IPS-15b (cell line): ENCODE data around the gene MAML3.

ENCODE experiments used
- H3K27me3 ChIP-seq: one replicate; pipeline ENCODE4 v1.6.1; 2013; ENCODE audit warnings: low read length; ENCODE audit not compliant: control insufficient read depth, insufficient read depth
- H3K36me3 ChIP-seq: one replicate; pipeline ENCODE4 v1.6.1; 2013; ENCODE audit warnings: low read length; ENCODE audit not compliant: control insufficient read depth, insufficient read depth
- H3K4me1 ChIP-seq: one replicate; pipeline ENCODE4 v1.6.1; 2013; ENCODE audit warnings: mild to moderate bottlenecking, low read length; ENCODE audit not compliant: control insufficient read depth, insufficient read depth
- H3K4me3 ChIP-seq: one replicate; pipeline ENCODE4 v1.5.1; 2013; ENCODE audit warnings: low read depth, low read length
- H3K9ac ChIP-seq: one replicate; pipeline ENCODE4 v1.6.1; 2013; ENCODE audit warnings: low read depth, mild to moderate bottlenecking, low read length
- H3K9me3 ChIP-seq: one replicate; pipeline ENCODE4 v1.6.1; 2013; ENCODE audit warnings: mild to moderate bottlenecking, low read length; ENCODE audit not compliant: control insufficient read depth, insufficient read depth

The MAML3 gene

DNA sequence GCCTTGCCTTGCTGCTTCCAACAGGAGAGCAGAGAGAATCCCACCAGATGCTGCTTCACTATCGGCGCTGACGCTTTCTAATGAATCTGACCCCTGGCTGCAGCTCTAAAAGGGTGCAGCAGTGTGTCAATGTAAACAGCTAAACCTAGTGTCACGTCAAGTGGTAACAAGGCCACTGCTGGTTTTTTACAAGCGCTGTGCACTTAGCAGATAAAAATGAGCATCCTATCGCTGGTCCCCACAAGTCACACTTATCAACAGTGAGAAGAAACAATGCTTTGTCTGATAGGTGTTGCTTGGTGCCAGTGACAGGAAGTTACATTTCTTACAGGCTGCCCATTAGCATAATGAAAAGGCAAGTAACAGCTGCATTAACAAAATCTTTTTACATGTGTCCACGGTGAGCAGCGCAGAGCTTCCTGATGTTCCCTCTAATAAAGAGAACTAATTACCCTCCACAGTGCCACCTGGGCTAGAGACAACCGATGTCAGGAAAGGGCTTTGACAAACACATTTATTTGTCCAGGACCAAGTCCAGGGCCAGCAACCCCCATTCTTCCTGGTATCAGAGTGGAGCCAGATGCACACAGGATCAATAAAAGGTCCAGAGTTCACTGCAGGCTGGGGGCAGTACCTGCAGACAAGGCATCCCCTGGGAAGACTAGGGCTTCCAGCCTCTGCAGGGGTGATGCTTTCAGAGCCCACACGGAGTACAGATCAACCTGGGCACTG lies 312.4 kb downstream of the MAML3 start:
- H3K9me3 ChIP-seq, result no peaks in the 10 kb centered on the region
- no peaks in the 10 kb centered on the region for H3K4me1 ChIP-seq
- no peaks in the 10 kb centered on the region for H3K36me3 ChIP-seq
- H3K4me3 ChIP-seq, result no peak overlapping the region
- no peaks in the 10 kb centered on the region for H3K27me3 ChIP-seq
- H3K9ac ChIP-seq, result no peak overlapping the region

GRCh38 chr4:139840773-139841172 lies 313.2 kb downstream of the MAML3 start:
- Histone ChIP-seq H3K4me1 (no peaks in the 10 kb centered on the region), H3K4me3 (no peak overlapping the region), H3K27me3 (no peaks in the 10 kb centered on the region), H3K9ac (no peak overlapping the region), H3K9me3 (no peaks in the 10 kb centered on the region), H3K36me3 (no peaks in the 10 kb centered on the region)

DNA sequence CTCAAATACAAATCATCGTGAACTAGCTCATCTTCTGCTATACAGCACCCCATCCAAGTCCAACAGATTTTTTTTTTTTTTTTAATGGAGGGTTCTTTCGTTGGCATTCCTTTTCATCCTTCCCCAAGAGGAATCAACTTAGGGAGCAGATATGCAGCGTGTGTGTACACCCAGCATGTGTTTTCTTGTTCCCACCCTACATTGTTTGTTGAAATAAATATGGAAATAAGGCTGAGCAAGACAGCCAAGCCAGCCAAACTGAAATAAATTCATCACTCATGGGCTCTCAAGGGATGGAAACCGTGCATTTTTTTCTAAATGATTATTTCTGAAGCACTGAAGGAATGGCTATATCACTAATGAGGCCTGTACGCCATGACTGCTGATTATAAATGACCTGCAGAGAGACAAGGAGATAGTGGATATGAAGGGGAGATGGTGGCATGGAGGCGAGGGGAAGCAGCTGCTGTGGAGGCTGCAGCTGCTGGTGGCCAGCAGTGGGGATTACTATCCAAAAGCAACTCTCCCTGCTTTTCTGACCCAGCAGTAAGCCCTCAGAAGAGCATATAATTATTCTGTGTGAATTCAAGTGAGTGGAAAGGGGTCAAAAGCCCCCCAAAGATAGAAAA lies 314.5 kb downstream of the MAML3 start:
- Histone ChIP-seq H3K9me3 (no peaks in the 10 kb centered on the region), H3K36me3 (no peaks in the 10 kb centered on the region), H3K4me1 (no peaks in the 10 kb centered on the region), H3K9ac (no peak overlapping the region), H3K4me3 (no peak overlapping the region), H3K27me3 (no peaks in the 10 kb centered on the region)

- no peaks in the 10 kb centered on the region for H3K36me3 ChIP-seq
- H3K4me3 ChIP-seq, result no peak overlapping the region
- H3K9me3 ChIP-seq, result no peaks in the 10 kb centered on the region
- no peaks in the 10 kb centered on the region for H3K27me3 ChIP-seq
- H3K4me1 ChIP-seq, result no peaks in the 10 kb centered on the region
- no peak overlapping the region for H3K9ac ChIP-seq
Observed at GRCh38 chr4:139838811-139839210, 315.2 kb downstream of the MAML3 start.

DNA sequence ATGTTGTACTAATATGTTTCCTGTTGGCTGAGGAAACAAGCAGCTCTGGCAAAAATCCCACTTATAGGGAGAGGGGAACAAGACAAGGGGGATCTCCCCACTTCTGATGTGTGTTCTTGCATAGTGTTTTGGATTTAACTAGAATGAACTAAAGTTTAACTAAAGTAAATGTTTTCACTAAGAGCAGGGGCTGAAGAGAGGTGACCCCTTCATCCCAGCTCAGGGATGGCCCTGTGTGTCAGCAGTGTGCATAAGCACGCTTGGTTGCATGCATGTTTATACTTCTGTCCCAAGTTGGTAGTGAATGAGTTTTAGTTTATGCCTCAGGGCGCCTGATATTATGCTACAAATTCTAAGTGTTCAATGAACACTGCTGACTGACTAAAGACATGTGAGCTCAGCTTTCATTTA lies 319.0 kb downstream of the MAML3 start:
- H3K4me3 ChIP-seq, result no peak overlapping the region
- H3K27me3 ChIP-seq, result no peaks in the 10 kb centered on the region
- H3K4me1 ChIP-seq, result peaks cover 2% of the 10 kb centered on the region
- H3K9ac ChIP-seq, result no peak overlapping the region
- H3K36me3 ChIP-seq, result no peaks in the 10 kb centered on the region
- H3K9me3 ChIP-seq, result no peaks in the 10 kb centered on the region

DNA sequence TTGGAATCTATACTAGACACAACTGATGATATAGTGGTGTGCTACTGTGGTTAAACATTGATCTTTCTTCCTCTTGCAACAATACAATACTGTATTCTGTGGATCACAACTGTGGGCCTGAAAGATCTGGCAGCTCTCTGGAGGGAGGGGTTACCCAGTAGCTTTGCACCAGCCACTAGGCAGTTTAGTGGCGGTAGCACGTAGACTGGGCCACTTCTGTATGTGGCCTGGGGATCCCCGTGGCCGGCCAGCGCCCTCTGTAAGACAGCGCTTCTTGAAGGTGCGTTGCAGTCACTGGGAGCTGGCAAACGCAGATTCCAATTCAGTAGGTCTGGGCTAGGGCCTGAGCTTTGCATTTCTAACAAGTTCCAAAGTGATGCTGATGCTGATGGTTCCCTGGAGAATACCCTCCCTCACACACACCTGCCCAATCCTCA lies 319.7 kb downstream of the MAML3 start:
- peaks cover 2% of the 10 kb centered on the region for H3K4me1 ChIP-seq
- H3K4me3 ChIP-seq, result no peak overlapping the region
- H3K36me3 ChIP-seq, result no peaks in the 10 kb centered on the region
- H3K9me3 ChIP-seq, result no peaks in the 10 kb centered on the region
- no peaks in the 10 kb centered on the region for H3K27me3 ChIP-seq
- no peak overlapping the region for H3K9ac ChIP-seq

DNA sequence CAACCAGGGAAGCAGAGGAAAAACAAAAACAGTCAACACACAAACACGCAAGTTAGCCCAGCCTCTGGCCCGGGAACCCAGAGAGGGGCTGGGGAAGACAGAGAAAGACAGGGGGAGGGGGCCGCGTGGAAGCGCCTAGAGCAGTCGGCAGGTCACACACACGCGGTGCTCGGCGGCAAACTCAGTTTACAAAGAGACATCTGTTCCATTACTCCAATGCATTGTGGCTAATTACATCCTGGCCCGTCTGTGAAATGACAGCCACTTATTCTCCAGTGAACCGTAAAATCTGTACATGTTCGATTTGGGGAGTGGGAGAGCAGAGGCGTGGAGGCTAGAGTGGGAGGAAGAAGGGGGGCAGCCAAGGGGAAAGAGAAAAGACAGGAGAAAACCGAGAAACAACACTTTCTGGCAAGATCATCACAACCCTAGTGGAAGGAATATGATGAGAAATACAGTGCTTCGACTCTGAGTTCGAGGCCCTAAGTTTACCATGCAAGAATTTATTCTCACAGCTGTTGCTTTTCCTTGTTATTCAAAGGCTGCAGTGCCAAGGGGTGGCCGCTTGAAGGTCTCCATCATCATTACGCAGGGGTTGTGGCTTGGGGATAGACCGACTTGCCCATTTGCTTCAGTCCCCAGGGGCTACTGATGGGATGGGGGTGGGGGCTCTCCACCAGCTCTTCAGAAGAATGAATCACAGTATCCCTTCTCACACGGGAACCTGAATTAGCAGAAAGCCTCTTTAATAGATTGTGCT lies 320.7 kb downstream of the MAML3 start:
- Histone ChIP-seq H3K4me1 (peaks cover 2% of the 10 kb centered on the region), H3K9ac (no peak overlapping the region), H3K36me3 (no peaks in the 10 kb centered on the region), H3K9me3 (no peaks in the 10 kb centered on the region), H3K27me3 (no peaks in the 10 kb centered on the region), H3K4me3 (no peak overlapping the region)

DNA sequence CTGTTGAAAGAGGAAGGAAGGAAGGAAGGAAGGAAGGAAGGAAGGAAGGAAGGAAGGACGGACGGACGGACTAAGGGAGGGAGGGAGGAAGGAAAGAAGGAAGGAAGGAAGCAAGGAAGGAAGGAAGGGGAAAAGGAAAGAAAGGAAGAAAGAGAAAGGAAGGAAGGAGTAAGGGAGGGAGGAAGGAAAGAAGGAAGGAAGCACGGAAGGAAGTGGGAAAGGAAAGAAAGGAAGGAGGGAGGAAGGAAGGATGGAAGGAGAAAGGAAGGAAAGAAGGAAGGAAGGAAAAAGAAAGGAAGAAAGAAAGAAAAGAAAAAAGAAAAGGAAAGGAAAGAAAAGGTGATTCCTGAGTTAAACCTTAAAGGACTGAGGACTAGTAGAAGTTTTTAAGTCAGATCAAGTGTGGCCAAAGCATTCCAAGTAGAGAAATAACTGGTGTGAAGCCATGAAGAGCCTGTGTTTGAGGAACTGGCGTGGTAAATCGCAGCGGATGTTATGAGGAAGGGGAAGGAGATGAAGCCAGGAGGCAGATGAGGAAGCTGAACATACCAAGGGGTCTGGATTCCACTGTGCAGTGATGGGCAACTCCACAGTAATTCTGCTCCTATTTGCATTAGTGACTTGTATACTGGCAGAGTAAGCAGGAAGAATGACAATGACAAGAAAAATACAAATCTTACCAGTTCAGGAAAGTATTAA lies 324.9 kb downstream of the MAML3 start:
- H3K4me1 ChIP-seq, result peaks cover 29% of the 10 kb centered on the region
- H3K36me3 ChIP-seq, result no peaks in the 10 kb centered on the region
- H3K9me3 ChIP-seq, result no peaks in the 10 kb centered on the region
- H3K4me3 ChIP-seq, result no peak overlapping the region
- H3K27me3 ChIP-seq, result no peaks in the 10 kb centered on the region
- no peak overlapping the region for H3K9ac ChIP-seq

DNA sequence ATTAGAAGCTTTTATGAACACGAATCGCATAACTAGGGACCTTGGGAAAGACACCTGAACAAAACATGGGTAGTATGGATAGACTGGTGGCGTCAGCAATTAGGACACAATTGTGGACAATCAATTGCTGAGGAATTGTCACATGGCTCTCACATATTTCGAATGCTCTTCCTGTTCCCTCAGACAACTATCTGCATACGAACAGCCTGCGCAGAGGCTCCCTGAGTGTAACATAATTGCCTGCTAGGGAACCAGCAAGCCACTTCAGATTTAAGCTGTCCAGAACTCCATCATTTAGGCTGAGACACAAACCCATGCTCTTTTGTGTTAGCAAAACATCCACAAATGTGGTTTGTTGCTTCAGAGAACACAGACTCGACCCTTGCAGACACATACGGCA lies 327.6 kb downstream of the MAML3 start:
- Histone ChIP-seq H3K27me3 (no peaks in the 10 kb centered on the region), H3K36me3 (no peaks in the 10 kb centered on the region), H3K4me3 (no peak overlapping the region), H3K9me3 (no peaks in the 10 kb centered on the region), H3K4me1 (peaks cover 34% of the 10 kb centered on the region), H3K9ac (no peak overlapping the region)

DNA sequence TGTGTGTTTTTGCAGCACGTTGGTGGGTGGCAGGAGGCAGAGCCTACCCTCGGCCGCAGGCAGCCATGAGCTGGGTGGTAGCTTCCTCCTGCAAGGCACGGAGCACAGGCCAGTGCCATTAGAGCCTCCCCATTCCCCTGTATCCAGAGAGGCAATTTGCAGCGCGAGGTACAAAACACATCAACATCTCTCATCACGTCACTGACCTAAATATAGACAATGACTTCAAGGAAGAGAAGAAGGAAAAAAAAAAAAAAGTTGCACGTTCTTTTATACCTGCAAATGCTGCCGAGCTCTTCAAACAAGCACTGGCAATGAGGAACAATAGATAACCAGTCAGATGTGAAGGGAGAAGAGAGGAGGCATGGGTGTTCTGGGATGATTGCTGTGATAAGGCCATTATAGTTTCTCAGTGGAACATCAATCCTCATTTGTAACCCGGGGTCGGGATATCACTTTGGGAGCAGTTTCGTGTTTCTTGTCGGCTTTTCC lies 328.4 kb downstream of the MAML3 start:
- peak overlapping the region; percentile 56 for H3K9ac ChIP-seq
- no peaks in the 10 kb centered on the region for H3K36me3 ChIP-seq
- peaks cover 2% of the 10 kb centered on the region for H3K9me3 ChIP-seq
- no peaks in the 10 kb centered on the region for H3K27me3 ChIP-seq
- H3K4me1 ChIP-seq, result peaks cover 34% of the 10 kb centered on the region
- peak overlapping the region; percentile 39 for H3K4me3 ChIP-seq

- Histone ChIP-seq H3K4me3 (peak overlapping the region; percentile 39), H3K27me3 (no peaks in the 10 kb centered on the region), H3K4me1 (peaks cover 34% of the 10 kb centered on the region), H3K9ac (peak overlapping the region; percentile 56), H3K9me3 (peaks cover 2% of the 10 kb centered on the region), H3K36me3 (no peaks in the 10 kb centered on the region)
Observed at GRCh38 chr4:139824882-139825522, 329.0 kb downstream of the MAML3 start.
